WTC11 (cell line): Measurements from ENCODE around the gene RAD23B. TPM values are rescaled to one million over a fixed set of nuclear protein-coding genes. Genes with fewer than 3 reads are reported as not detected.

Experiments
- ATAC-seq: fragments of 200-7000 bp; cut with Tn5 transposase; 2 replicates; pipeline ENCODE4 v1.10.0; 2021; ENCODE audit warnings: mild to moderate bottlenecking, moderate library complexity
- CTCF ChIA-PET: fragments of 300-600 bp; sonication (Branson Sonifier 250); formaldehyde crosslinking; loops from one replicate; lab custom pipeline; 2021; ENCODE audit warnings: antibody characterized with exemption; lab: Charles Lee
- POLR2A ChIA-PET: fragments of 350-600 bp; sonication (Branson Sonifier 250); formaldehyde crosslinking; loops from one replicate; lab custom pipeline; 2021; ENCODE audit warnings: antibody characterized with exemption; lab: Charles Lee
- DNase-seq: peaks from one replicate; pipeline ENCODE4 v3.0.0; 2021; ENCODE audit warnings: low spot score
- H3K27ac Mint-ChIP-seq: 2 replicates; pipeline ENCODE4 v1.8.0; 2021; ENCODE audit warnings: mixed read lengths
- H3K27me3 Mint-ChIP-seq: 2 replicates; pipeline ENCODE4 v1.8.0; 2021; ENCODE audit warnings: low read depth, mild to moderate bottlenecking, moderate library complexity, mixed read lengths
- H3K36me3 Mint-ChIP-seq: 2 replicates; pipeline ENCODE4 v1.8.0; 2021; ENCODE audit warnings: mixed read lengths
- H3K4me1 Mint-ChIP-seq: 2 replicates; pipeline ENCODE4 v1.8.0; 2022; ENCODE audit warnings: mixed read lengths
- H3K4me3 Mint-ChIP-seq: 2 replicates; pipeline ENCODE4 v1.8.0; 2021; ENCODE audit warnings: mild to moderate bottlenecking, moderate library complexity, mixed read lengths
- H3K9me3 Mint-ChIP-seq: 2 replicates; pipeline ENCODE4 v1.8.0; 2021; ENCODE audit warnings: mixed read lengths
- CBFB ChIP-seq: sonication (generic); formaldehyde crosslinking; IDR thresholded peaks from 2 replicates; pipeline ENCODE4 v1.8.1; 2022; ENCODE audit warnings: mild to moderate bottlenecking, low read depth, missing genetic modification reagents
- FOXJ3 ChIP-seq: sonication (generic); formaldehyde crosslinking; IDR thresholded peaks from 2 replicates; pipeline ENCODE4 v1.9.0; 2021; ENCODE audit warnings: missing genetic modification reagents, mild to moderate bottlenecking, borderline replicate concordance
- FOXK1 ChIP-seq: sonication (generic); formaldehyde crosslinking; IDR thresholded peaks from 2 replicates; pipeline ENCODE4 v1.8.0; 2022; ENCODE audit warnings: mild to moderate bottlenecking, moderate library complexity, missing genetic modification reagents
- FOXP1 ChIP-seq: sonication (generic); formaldehyde crosslinking; IDR thresholded peaks from 2 replicates; pipeline ENCODE4 v1.8.0; 2022; ENCODE audit warnings: missing genetic modification reagents, mild to moderate bottlenecking, moderate library complexity, borderline replicate concordance
- HMGA2 ChIP-seq: fragments of 250-450 bp; sonication (Bioruptor Pico); IDR thresholded peaks from 2 replicates; pipeline ENCODE4 v1.4.0; 2021; ENCODE audit warnings: mild to moderate bottlenecking, moderate library complexity
- JAZF1 ChIP-seq: fragments of 250-450 bp; sonication (Bioruptor Pico); IDR thresholded peaks from 2 replicates; pipeline ENCODE4 v1.9.0; 2021; ENCODE audit warnings: moderate library complexity, mild to moderate bottlenecking, inconsistent platforms
- NFATC4 ChIP-seq: fragments of 250-450 bp; sonication (Bioruptor Pico); IDR thresholded peaks from 2 replicates; pipeline ENCODE4 v1.9.0; 2021; ENCODE audit warnings: mild to moderate bottlenecking
- NFYB ChIP-seq: sonication (generic); formaldehyde crosslinking; conservative IDR thresholded peaks from 2 replicates; pipeline ENCODE4 v1.8.0; 2022; ENCODE audit warnings: low read depth, missing genetic modification reagents
- TEAD1 ChIP-seq: sonication (generic); formaldehyde crosslinking; IDR thresholded peaks from 2 replicates; pipeline ENCODE4 v1.8.0; 2022; ENCODE audit warnings: mild to moderate bottlenecking, missing genetic modification reagents
- TP53 ChIP-seq: sonication (generic); formaldehyde crosslinking; IDR thresholded peaks from 2 replicates; pipeline ENCODE4 v1.8.1; 2023; ENCODE audit warnings: mild to moderate bottlenecking, missing genetic modification reagents
- ZNF263 ChIP-seq: sonication (generic); formaldehyde crosslinking; IDR thresholded peaks from 2 replicates; pipeline ENCODE4 v1.8.1; 2022; ENCODE audit warnings: low read depth, mild to moderate bottlenecking, moderate library complexity, missing genetic modification reagents
- total RNA-seq: library from RNA; stranded (reverse); gene quantifications from 3 replicates; pipeline ENCODE4 v1.2.3, GENCODE V29; 2021
- TF ChIP-seq, protein P1 (sequence below): sonication (generic); formaldehyde crosslinking; IDR thresholded peaks from 2 replicates; pipeline ENCODE4 v1.8.0; 2022; ENCODE audit warnings: missing genetic modification reagents
- TF ChIP-seq, protein P2 (sequence below): sonication (generic); formaldehyde crosslinking; conservative IDR thresholded peaks from 2 replicates; pipeline ENCODE4 v1.8.1; 2023; ENCODE audit warnings: mild to moderate bottlenecking, low read depth, missing genetic modification reagents, moderate library complexity
- TF ChIP-seq, protein P3 (sequence below): sonication (generic); formaldehyde crosslinking; IDR thresholded peaks from 2 replicates; pipeline ENCODE4 v1.8.1; 2023; ENCODE audit warnings: mild to moderate bottlenecking, missing genetic modification reagents, moderate library complexity
- TF ChIP-seq, protein P4 (sequence below): fragments of 250-450 bp; sonication (Bioruptor Pico); IDR thresholded peaks from 2 replicates; pipeline ENCODE4 v2.1.2; 2022; ENCODE audit warnings: mild to moderate bottlenecking, moderate library complexity
- TF ChIP-seq, protein P5 (sequence below): fragments of 250-450 bp; sonication (Bioruptor Pico); conservative IDR thresholded peaks from 2 replicates; pipeline ENCODE4 v1.9.0; 2021; ENCODE audit warnings: mild to moderate bottlenecking
- TF ChIP-seq, protein P6 (sequence below): fragments of 250-450 bp; sonication (Bioruptor Pico); IDR thresholded peaks from 2 replicates; pipeline ENCODE4 v1.9.0; 2021; ENCODE audit warnings: mild to moderate bottlenecking, borderline replicate concordance
- TF ChIP-seq, protein P7 (sequence below): fragments of 250-450 bp; sonication (Bioruptor Pico); IDR thresholded peaks from 2 replicates; pipeline ENCODE4 v1.9.0; 2021; ENCODE audit warnings: mild to moderate bottlenecking
- TF ChIP-seq, protein P8 (sequence below): fragments of 250-450 bp; sonication (Bioruptor Pico); IDR thresholded peaks from 2 replicates; pipeline ENCODE4 v1.9.0; 2021; ENCODE audit warnings: moderate library complexity, mild to moderate bottlenecking, inconsistent platforms, borderline replicate concordance

RAD23B gene
- total RNA-seq, 1 experiment from 2014 or later: 150 TPM

DNA sequence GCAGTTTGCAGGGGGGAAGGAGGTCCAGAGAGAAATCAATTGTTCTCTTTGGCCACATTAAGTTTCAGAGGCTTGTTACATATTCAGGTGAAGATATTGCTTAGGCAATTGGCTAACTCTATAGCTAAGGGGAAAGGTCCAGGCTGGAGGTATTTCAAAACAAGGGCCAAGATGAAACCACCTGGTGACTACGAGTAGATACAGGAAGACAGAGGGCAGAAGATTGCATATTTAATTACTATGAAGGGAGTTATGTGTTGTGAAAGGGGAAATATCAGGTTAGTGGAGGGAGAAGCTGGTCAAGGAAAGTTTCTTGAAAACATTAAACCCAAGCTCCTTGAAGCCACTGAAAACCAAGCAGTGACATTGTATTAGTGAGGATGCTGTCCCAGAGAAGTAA is 1.9 kb upstream of the RAD23B start:
- H3K36me3 Mint-ChIP-seq: peaks cover 3% of the 10 kb centered on the region; the same call in 1 of the 2 replicates
- ATAC-seq: no peak
- DNase-seq: no peak
- no peak overlapping the region for H3K27ac Mint-ChIP-seq
- peak overlapping the region; percentile 81 for H3K4me3 Mint-ChIP-seq
- POLR2A ChIA-PET: interaction anchor here (1.5 kb wide), 1 partner anchor 21 kb away, joined by 3 read pairs; no protein-coding TSS in a partner anchor
- no peaks in the 10 kb centered on the region; the same call in 1 of the 2 replicates for H3K9me3 Mint-ChIP-seq
- H3K4me1 Mint-ChIP-seq: peaks cover 38% of the 10 kb centered on the region
- CTCF ChIA-PET: interaction anchor here (1.0 kb wide), 1 partner anchor 60 kb away, joined by 3 read pairs; no protein-coding TSS in a partner anchor
- H3K27me3 Mint-ChIP-seq: no peaks in the 10 kb centered on the region; the same call in 1 of the 2 replicates
- TF ChIP-seq, protein P1, sequence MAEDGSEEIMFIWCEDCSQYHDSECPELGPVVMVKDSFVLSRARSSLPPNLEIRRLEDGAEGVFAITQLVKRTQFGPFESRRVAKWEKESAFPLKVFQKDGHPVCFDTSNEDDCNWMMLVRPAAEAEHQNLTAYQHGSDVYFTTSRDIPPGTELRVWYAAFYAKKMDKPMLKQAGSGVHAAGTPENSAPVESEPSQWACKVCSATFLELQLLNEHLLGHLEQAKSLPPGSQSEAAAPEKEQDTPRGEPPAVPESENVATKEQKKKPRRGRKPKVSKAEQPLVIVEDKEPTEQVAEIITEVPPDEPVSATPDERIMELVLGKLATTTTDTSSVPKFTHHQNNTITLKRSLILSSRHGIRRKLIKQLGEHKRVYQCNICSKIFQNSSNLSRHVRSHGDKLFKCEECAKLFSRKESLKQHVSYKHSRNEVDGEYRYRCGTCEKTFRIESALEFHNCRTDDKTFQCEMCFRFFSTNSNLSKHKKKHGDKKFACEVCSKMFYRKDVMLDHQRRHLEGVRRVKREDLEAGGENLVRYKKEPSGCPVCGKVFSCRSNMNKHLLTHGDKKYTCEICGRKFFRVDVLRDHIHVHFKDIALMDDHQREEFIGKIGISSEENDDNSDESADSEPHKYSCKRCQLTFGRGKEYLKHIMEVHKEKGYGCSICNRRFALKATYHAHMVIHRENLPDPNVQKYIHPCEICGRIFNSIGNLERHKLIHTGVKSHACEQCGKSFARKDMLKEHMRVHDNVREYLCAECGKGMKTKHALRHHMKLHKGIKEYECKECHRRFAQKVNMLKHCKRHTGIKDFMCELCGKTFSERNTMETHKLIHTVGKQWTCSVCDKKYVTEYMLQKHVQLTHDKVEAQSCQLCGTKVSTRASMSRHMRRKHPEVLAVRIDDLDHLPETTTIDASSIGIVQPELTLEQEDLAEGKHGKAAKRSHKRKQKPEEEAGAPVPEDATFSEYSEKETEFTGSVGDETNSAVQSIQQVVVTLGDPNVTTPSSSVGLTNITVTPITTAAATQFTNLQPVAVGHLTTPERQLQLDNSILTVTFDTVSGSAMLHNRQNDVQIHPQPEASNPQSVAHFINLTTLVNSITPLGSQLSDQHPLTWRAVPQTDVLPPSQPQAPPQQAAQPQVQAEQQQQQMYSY (CRISPR knock-in tag): no peak
- TF ChIP-seq, protein P2, sequence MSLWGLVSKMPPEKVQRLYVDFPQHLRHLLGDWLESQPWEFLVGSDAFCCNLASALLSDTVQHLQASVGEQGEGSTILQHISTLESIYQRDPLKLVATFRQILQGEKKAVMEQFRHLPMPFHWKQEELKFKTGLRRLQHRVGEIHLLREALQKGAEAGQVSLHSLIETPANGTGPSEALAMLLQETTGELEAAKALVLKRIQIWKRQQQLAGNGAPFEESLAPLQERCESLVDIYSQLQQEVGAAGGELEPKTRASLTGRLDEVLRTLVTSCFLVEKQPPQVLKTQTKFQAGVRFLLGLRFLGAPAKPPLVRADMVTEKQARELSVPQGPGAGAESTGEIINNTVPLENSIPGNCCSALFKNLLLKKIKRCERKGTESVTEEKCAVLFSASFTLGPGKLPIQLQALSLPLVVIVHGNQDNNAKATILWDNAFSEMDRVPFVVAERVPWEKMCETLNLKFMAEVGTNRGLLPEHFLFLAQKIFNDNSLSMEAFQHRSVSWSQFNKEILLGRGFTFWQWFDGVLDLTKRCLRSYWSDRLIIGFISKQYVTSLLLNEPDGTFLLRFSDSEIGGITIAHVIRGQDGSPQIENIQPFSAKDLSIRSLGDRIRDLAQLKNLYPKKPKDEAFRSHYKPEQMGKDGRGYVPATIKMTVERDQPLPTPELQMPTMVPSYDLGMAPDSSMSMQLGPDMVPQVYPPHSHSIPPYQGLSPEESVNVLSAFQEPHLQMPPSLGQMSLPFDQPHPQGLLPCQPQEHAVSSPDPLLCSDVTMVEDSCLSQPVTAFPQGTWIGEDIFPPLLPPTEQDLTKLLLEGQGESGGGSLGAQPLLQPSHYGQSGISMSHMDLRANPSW (CRISPR knock-in tag): no peak
- no peak for TF ChIP-seq TP53
- TF ChIP-seq FOXK1 (CRISPR knock-in tag): no peak
- TF ChIP-seq NFYB (CRISPR knock-in tag): no peak
- no peak for TF ChIP-seq FOXP1 (CRISPR knock-in tag)
- no peak for TF ChIP-seq FOXJ3 (CRISPR knock-in tag)
- TF ChIP-seq, protein P3, sequence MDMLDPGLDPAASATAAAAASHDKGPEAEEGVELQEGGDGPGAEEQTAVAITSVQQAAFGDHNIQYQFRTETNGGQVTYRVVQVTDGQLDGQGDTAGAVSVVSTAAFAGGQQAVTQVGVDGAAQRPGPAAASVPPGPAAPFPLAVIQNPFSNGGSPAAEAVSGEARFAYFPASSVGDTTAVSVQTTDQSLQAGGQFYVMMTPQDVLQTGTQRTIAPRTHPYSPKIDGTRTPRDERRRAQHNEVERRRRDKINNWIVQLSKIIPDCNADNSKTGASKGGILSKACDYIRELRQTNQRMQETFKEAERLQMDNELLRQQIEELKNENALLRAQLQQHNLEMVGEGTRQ (CRISPR knock-in tag): no peak
- TF ChIP-seq HMGA2 (CRISPR knock-in tag): no peak
- TF ChIP-seq, protein P4, sequence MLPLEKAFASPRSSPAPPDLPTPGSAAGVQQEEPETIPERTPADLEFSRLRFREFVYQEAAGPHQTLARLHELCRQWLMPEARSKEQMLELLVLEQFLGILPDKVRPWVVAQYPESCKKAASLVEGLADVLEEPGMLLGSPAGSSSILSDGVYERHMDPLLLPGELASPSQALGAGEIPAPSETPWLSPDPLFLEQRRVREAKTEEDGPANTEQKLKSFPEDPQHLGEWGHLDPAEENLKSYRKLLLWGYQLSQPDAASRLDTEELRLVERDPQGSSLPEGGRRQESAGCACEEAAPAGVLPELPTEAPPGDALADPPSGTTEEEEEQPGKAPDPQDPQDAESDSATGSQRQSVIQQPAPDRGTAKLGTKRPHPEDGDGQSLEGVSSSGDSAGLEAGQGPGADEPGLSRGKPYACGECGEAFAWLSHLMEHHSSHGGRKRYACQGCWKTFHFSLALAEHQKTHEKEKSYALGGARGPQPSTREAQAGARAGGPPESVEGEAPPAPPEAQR (CRISPR knock-in tag): no peak
- no peak for TF ChIP-seq CBFB (CRISPR knock-in tag)
- TF ChIP-seq, protein P5, sequence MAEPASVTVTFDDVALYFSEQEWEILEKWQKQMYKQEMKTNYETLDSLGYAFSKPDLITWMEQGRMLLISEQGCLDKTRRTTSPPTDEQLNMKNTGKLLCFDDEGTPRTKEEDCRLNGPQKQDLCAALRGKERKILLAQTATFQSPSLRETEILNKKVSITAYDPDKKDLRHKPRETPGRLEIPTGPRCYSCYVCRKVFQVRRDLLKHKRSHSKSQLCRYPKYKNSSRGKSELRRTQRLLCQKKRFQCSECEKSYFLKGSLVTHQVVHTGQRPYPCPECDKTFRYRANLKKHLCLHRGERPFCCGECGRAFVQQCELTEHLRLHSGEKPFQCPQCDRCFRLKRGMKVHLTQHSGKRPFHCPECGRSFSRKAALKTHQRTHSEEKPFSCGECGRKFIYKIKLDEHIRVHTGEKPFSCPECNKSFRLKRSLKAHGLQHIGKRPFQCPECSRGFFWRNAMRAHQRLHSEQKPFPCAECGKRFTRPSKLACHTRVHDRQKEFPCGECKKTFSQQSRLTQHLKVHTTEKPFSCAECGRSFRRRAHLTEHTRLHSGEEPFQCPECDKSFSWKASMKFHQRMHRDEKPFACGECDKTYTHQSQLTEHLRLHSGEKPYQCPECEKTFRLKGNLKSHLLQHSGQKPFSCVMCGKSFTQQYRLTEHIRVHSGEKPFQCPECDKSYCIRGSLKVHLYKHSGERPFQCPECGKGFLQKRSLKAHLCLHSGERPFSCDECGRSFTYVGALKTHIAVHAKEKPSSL (CRISPR knock-in tag): no peak
- TF ChIP-seq, protein P6, sequence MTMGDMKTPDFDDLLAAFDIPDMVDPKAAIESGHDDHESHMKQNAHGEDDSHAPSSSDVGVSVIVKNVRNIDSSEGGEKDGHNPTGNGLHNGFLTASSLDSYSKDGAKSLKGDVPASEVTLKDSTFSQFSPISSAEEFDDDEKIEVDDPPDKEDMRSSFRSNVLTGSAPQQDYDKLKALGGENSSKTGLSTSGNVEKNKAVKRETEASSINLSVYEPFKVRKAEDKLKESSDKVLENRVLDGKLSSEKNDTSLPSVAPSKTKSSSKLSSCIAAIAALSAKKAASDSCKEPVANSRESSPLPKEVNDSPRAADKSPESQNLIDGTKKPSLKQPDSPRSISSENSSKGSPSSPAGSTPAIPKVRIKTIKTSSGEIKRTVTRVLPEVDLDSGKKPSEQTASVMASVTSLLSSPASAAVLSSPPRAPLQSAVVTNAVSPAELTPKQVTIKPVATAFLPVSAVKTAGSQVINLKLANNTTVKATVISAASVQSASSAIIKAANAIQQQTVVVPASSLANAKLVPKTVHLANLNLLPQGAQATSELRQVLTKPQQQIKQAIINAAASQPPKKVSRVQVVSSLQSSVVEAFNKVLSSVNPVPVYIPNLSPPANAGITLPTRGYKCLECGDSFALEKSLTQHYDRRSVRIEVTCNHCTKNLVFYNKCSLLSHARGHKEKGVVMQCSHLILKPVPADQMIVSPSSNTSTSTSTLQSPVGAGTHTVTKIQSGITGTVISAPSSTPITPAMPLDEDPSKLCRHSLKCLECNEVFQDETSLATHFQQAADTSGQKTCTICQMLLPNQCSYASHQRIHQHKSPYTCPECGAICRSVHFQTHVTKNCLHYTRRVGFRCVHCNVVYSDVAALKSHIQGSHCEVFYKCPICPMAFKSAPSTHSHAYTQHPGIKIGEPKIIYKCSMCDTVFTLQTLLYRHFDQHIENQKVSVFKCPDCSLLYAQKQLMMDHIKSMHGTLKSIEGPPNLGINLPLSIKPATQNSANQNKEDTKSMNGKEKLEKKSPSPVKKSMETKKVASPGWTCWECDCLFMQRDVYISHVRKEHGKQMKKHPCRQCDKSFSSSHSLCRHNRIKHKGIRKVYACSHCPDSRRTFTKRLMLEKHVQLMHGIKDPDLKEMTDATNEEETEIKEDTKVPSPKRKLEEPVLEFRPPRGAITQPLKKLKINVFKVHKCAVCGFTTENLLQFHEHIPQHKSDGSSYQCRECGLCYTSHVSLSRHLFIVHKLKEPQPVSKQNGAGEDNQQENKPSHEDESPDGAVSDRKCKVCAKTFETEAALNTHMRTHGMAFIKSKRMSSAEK (CRISPR knock-in tag): no peak
- TF ChIP-seq TEAD1 (CRISPR knock-in tag): no peak
- TF ChIP-seq NFATC4 (CRISPR knock-in tag): no peak
- TF ChIP-seq JAZF1: no peak
- TF ChIP-seq, protein P7, sequence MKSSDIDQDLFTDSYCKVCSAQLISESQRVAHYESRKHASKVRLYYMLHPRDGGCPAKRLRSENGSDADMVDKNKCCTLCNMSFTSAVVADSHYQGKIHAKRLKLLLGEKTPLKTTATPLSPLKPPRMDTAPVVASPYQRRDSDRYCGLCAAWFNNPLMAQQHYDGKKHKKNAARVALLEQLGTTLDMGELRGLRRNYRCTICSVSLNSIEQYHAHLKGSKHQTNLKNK (CRISPR knock-in tag): no peak
- TF ChIP-seq, protein P8, sequence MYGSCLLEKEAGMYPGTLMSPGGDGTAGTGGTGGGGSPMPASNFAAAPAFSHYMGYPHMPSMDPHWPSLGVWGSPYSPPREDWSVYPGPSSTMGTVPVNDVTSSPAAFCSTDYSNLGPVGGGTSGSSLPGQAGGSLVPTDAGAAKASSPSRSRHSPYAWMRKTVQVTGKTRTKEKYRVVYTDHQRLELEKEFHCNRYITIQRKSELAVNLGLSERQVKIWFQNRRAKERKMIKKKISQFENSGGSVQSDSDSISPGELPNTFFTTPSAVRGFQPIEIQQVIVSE (CRISPR knock-in tag): no peak
- no peak for TF ChIP-seq ZNF263
